WTC11 (cell line): ENCODE measurements around the gene PKM. TPM values are rescaled to one million over a fixed set of nuclear protein-coding genes. Genes with fewer than 3 reads are reported as not detected.

Source experiments
- ATAC-seq: fragments of 200-7000 bp; cut with Tn5 transposase; 2 replicates; pipeline ENCODE4 v1.10.0; 2021; ENCODE audit warnings: mild to moderate bottlenecking, moderate library complexity
- CTCF ChIA-PET: fragments of 300-600 bp; sonication (Branson Sonifier 250); formaldehyde crosslinking; loops from one replicate; lab custom pipeline; 2021; ENCODE audit warnings: antibody characterized with exemption; lab: Charles Lee
- POLR2A ChIA-PET: fragments of 350-600 bp; sonication (Branson Sonifier 250); formaldehyde crosslinking; loops from one replicate; lab custom pipeline; 2021; ENCODE audit warnings: antibody characterized with exemption; lab: Charles Lee
- DNase-seq: peaks from one replicate; pipeline ENCODE4 v3.0.0; 2021; ENCODE audit warnings: low spot score
- H3K27ac Mint-ChIP-seq: 2 replicates; pipeline ENCODE4 v1.8.0; 2021; ENCODE audit warnings: mixed read lengths
- H3K27me3 Mint-ChIP-seq: 2 replicates; pipeline ENCODE4 v1.8.0; 2021; ENCODE audit warnings: low read depth, mild to moderate bottlenecking, moderate library complexity, mixed read lengths
- H3K36me3 Mint-ChIP-seq: 2 replicates; pipeline ENCODE4 v1.8.0; 2021; ENCODE audit warnings: mixed read lengths
- H3K4me1 Mint-ChIP-seq: 2 replicates; pipeline ENCODE4 v1.8.0; 2022; ENCODE audit warnings: mixed read lengths
- H3K4me3 Mint-ChIP-seq: 2 replicates; pipeline ENCODE4 v1.8.0; 2021; ENCODE audit warnings: mild to moderate bottlenecking, moderate library complexity, mixed read lengths
- H3K9me3 Mint-ChIP-seq: 2 replicates; pipeline ENCODE4 v1.8.0; 2021; ENCODE audit warnings: mixed read lengths
- ARID4B ChIP-seq: sonication (generic); formaldehyde crosslinking; IDR thresholded peaks from 2 replicates; pipeline ENCODE4 v1.8.0; 2023; ENCODE audit warnings: missing genetic modification reagents, mild to moderate bottlenecking, borderline replicate concordance
- ATF6 ChIP-seq: sonication (generic); formaldehyde crosslinking; IDR thresholded peaks from 2 replicates; pipeline ENCODE4 v1.8.1; 2023; ENCODE audit warnings: mild to moderate bottlenecking, missing genetic modification reagents
- CREM ChIP-seq: sonication (generic); formaldehyde crosslinking; IDR thresholded peaks from 2 replicates; pipeline ENCODE4 v1.8.1; 2022; ENCODE audit warnings: mild to moderate bottlenecking, missing genetic modification reagents, moderate library complexity
- E2F5 ChIP-seq: sonication (generic); formaldehyde crosslinking; IDR thresholded peaks from 2 replicates; pipeline ENCODE4 v1.8.1; 2022; ENCODE audit warnings: mild to moderate bottlenecking, moderate library complexity, missing genetic modification reagents
- ERG ChIP-seq: fragments of 250-450 bp; sonication (Bioruptor Pico); IDR thresholded peaks from 2 replicates; pipeline ENCODE4 v1.8.0; 2021; ENCODE audit warnings: mild to moderate bottlenecking
- JAZF1 ChIP-seq: fragments of 250-450 bp; sonication (Bioruptor Pico); IDR thresholded peaks from 2 replicates; pipeline ENCODE4 v1.9.0; 2021; ENCODE audit warnings: moderate library complexity, mild to moderate bottlenecking, inconsistent platforms
- NFE2L1 ChIP-seq: sonication (generic); formaldehyde crosslinking; IDR thresholded peaks from 2 replicates; pipeline ENCODE4 v1.8.1; 2023; ENCODE audit warnings: missing genetic modification reagents
- NR2C2 ChIP-seq: sonication (generic); formaldehyde crosslinking; IDR thresholded peaks from 2 replicates; pipeline ENCODE4 v1.8.0; 2022; ENCODE audit warnings: mild to moderate bottlenecking, missing genetic modification reagents
- SMAD4 ChIP-seq: sonication (generic); formaldehyde crosslinking; IDR thresholded peaks from 2 replicates; pipeline ENCODE4 v1.8.0; 2022; ENCODE audit warnings: mild to moderate bottlenecking, missing genetic modification reagents
- TEAD1 ChIP-seq: sonication (generic); formaldehyde crosslinking; IDR thresholded peaks from 2 replicates; pipeline ENCODE4 v1.8.0; 2022; ENCODE audit warnings: mild to moderate bottlenecking, missing genetic modification reagents
- ZNF263 ChIP-seq: sonication (generic); formaldehyde crosslinking; IDR thresholded peaks from 2 replicates; pipeline ENCODE4 v1.8.1; 2022; ENCODE audit warnings: low read depth, mild to moderate bottlenecking, moderate library complexity, missing genetic modification reagents
- ZNF423 ChIP-seq: fragments of 250-450 bp; sonication (Bioruptor Pico); IDR thresholded peaks from 2 replicates; pipeline ENCODE4 v2.1.2; 2022; ENCODE audit warnings: mild to moderate bottlenecking, moderate library complexity
- total RNA-seq: library from RNA; stranded (reverse); gene quantifications from 3 replicates; pipeline ENCODE4 v1.2.3, GENCODE V29; 2021
- TF ChIP-seq, protein P1 (sequence below): fragments of 250-450 bp; sonication (Bioruptor Pico); IDR thresholded peaks from 2 replicates; pipeline ENCODE4 v1.9.0; 2021; ENCODE audit warnings: mild to moderate bottlenecking, borderline replicate concordance
- TF ChIP-seq, protein P2 (sequence below): fragments of 250-450 bp; sonication (Bioruptor Pico); conservative IDR thresholded peaks from 2 replicates; pipeline ENCODE4 v1.9.0; 2021; ENCODE audit warnings: mild to moderate bottlenecking

PKM gene
- total RNA-seq, 1 experiment from 2014 or later: 858 TPM

DNA sequence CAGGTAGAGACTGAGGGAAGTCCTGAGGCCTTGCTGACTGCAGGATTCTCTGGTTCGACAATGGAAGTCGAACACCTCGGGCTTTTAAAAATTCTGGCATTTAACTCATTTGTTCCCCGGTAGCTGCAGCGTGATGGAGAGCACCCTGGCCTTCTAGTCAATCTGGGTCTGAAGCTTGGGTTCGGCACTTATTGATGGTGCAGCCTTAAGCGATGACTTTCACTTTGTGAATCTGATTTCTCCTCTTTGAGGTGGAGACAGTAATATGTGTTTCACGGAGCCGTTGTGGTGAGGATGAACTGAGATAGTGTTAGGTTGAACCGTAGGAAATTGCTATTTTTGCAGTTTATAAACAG is 42.0 kb upstream of the PKM start:
- Mint-ChIP-seq H3K27me3 (peaks cover 28% of the 10 kb centered on the region), H3K4me1 (peaks cover 17% of the 10 kb centered on the region), H3K9me3 (no peaks in the 10 kb centered on the region), H3K27ac (peak overlapping the region; percentile 44), H3K4me3 (peak overlapping the region; percentile 80), H3K36me3 (no peaks in the 10 kb centered on the region)
- ChIA-PET CTCF (interaction anchor here (1.0 to 1.6 kb wide), 4 partner anchors 12 to 46 kb away, joined by 3 to 12 read pairs (median 6); no protein-coding TSS in a partner anchor), POLR2A (interaction anchor here (0.7 kb wide), 1 partner anchor 42 kb away, joined by 3 read pairs; the partner anchor contains the start of gene PKM)
- DNase-seq: no peak
- no peak for TF ChIP-seq ATF6 (CRISPR knock-in tag)
- TF ChIP-seq E2F5 (CRISPR knock-in tag): no peak
- no peak for TF ChIP-seq CREM (CRISPR knock-in tag)
- no peak for TF ChIP-seq NR2C2 (CRISPR knock-in tag)
- no peak for TF ChIP-seq TEAD1
- TF ChIP-seq, protein P1, sequence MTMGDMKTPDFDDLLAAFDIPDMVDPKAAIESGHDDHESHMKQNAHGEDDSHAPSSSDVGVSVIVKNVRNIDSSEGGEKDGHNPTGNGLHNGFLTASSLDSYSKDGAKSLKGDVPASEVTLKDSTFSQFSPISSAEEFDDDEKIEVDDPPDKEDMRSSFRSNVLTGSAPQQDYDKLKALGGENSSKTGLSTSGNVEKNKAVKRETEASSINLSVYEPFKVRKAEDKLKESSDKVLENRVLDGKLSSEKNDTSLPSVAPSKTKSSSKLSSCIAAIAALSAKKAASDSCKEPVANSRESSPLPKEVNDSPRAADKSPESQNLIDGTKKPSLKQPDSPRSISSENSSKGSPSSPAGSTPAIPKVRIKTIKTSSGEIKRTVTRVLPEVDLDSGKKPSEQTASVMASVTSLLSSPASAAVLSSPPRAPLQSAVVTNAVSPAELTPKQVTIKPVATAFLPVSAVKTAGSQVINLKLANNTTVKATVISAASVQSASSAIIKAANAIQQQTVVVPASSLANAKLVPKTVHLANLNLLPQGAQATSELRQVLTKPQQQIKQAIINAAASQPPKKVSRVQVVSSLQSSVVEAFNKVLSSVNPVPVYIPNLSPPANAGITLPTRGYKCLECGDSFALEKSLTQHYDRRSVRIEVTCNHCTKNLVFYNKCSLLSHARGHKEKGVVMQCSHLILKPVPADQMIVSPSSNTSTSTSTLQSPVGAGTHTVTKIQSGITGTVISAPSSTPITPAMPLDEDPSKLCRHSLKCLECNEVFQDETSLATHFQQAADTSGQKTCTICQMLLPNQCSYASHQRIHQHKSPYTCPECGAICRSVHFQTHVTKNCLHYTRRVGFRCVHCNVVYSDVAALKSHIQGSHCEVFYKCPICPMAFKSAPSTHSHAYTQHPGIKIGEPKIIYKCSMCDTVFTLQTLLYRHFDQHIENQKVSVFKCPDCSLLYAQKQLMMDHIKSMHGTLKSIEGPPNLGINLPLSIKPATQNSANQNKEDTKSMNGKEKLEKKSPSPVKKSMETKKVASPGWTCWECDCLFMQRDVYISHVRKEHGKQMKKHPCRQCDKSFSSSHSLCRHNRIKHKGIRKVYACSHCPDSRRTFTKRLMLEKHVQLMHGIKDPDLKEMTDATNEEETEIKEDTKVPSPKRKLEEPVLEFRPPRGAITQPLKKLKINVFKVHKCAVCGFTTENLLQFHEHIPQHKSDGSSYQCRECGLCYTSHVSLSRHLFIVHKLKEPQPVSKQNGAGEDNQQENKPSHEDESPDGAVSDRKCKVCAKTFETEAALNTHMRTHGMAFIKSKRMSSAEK (CRISPR knock-in tag): no peak
- TF ChIP-seq, protein P2, sequence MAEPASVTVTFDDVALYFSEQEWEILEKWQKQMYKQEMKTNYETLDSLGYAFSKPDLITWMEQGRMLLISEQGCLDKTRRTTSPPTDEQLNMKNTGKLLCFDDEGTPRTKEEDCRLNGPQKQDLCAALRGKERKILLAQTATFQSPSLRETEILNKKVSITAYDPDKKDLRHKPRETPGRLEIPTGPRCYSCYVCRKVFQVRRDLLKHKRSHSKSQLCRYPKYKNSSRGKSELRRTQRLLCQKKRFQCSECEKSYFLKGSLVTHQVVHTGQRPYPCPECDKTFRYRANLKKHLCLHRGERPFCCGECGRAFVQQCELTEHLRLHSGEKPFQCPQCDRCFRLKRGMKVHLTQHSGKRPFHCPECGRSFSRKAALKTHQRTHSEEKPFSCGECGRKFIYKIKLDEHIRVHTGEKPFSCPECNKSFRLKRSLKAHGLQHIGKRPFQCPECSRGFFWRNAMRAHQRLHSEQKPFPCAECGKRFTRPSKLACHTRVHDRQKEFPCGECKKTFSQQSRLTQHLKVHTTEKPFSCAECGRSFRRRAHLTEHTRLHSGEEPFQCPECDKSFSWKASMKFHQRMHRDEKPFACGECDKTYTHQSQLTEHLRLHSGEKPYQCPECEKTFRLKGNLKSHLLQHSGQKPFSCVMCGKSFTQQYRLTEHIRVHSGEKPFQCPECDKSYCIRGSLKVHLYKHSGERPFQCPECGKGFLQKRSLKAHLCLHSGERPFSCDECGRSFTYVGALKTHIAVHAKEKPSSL (CRISPR knock-in tag): no peak
- TF ChIP-seq JAZF1: no peak
- no peak for TF ChIP-seq ERG (CRISPR knock-in tag)
- no peak for TF ChIP-seq SMAD4 (CRISPR knock-in tag)
- ATAC-seq: no peak

DNA sequence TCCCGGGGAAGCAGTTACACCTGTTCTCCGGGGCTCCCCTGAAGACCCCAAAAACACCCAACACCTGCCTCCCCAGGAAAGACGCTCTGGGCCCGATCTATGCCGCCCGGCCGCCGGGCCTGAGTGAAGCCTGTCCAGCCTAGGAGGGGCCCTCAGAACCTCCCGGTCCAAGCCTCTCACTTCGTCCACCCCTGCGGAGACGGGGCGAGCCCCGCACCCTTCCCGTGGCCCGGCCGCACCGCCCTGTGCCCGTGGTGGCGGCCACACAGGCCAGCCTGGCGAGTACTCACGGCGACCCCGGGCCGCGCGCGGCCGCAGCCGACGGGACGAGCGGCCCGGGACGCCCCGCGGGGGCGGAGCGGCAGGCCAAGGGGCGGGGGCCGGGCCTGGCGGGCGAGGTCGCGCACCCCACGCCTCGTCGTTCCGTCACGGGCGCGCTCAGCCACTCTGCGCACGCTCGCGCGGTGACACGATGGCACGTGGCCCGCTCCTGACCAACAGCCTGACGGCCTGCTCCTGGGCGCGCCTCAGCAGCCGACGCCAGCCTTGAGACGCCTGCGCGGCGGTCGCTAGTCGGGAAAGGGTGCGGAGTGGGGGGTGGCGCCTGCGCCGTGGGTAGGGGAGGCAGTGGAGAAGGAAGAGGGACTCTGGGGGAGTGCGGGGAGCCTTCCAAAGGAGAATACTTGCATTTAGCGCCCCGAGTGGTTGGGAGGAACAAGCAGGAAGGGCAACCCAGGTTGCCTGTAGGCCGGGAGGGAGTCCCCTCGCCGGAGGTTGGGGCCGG is 41.4 kb upstream of the PKM start, which contains the start of gene PARP6:
PARP6 (minus strand) TSS at position 342 of the 784 bp plus-strand sequence. CDS start 5,077 bp downstream, outside the sequence.
- H3K4me1 Mint-ChIP-seq: peaks cover 17% of the 10 kb centered on the region
- H3K27me3 Mint-ChIP-seq: peaks cover 24% of the 10 kb centered on the region
- DNase-seq: peak; percentile 97
- peak within 1 kb of the TSS; percentile 44 for H3K27ac Mint-ChIP-seq
- H3K9me3 Mint-ChIP-seq: no peaks in the 10 kb centered on the region
- peak; percentile 98 for ATAC-seq
- peak within 1 kb of the TSS; percentile 84 for H3K4me3 Mint-ChIP-seq
- POLR2A ChIA-PET: interaction anchor here (0.7 kb wide), 1 partner anchor 41 kb away, joined by 3 read pairs; the partner anchor contains the start of gene PKM
- H3K36me3 Mint-ChIP-seq: peaks cover under 1% of the 10 kb centered on the region; the same call in 1 of the 2 replicates
- CTCF ChIA-PET: interaction anchor here (1.0 to 1.6 kb wide), 5 partner anchors 13 to 74 kb away, joined by 3 to 12 read pairs (median 4); partner anchors contain the start of gene GRAMD2A
- TF ChIP-seq ZNF423 (no peak), ZNF263 (no peak), ERG (CRISPR knock-in tag) (no peak), NFE2L1 (CRISPR knock-in tag) (peak; percentile 35; the same call in 1 of the 2 replicates), ARID4B (CRISPR knock-in tag) (peak; percentile 54; the same call in 1 of the 2 replicates)
